Measurements from ENCODE around the gene ALDH4A1.

Gene ALDH4A1

DNA sequence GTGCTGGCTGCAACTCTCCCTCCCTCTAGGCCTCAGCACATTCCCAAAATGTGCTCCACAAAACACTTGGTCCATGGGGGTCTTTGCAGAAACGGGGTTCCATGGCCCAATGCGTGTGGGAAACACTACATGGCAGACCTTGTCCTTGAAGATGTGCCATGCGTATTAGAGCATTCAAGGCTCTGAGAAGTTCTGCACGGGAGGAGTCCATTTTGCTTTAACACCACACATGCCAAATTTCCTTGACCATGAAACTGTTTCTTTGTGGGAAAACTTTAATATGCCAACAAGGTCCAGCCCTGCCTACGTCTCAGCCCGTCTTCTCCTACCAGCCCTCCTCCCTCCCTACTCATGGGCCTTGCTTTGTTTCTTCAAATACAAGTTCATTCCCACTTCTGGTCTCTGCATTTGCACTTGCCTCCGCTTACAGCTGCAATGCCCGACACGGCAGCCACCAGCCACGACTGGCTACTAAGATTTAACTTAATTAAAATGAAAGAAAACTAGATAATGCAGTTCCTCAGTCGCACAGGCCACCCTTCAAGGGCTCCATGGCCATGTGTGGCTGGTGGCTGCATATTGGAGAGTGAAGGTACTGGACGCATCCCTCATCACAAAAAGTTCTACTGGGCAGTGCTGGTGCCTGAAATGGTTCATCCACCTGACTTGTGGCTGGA lies 23.7 kb downstream of the ALDH4A1 start:
- peaks cover 0 to 35% (median 4%) of the 10 kb centered on the region in 11 experiments; a peak in 7 of 22 replicates for H4K20me1 ChIP-seq
- no peaks in the 10 kb centered on the region for H3K4me1 ChIP-seq
- no peak overlapping the region for H3K9ac ChIP-seq
- H3K36me3 ChIP-seq: peaks cover 13 to 61% (median 31%) of the 10 kb centered on the region in 11 experiments; a peak in 21 of 22 replicates
- no peak for TF ChIP-seq Cebpa-rat (IDR thresholded peaks at IDR 0.05)
- no peak overlapping the region for H3K4me2 ChIP-seq
- no peaks in the 10 kb centered on the region for H3K9me3 ChIP-seq (replicated peaks in 1 of 11)
- no peaks in the 10 kb centered on the region for H3K27me3 ChIP-seq
- H3K4me3 ChIP-seq: no peak overlapping the region
- H3K27ac ChIP-seq: no peak overlapping the region

DNA sequence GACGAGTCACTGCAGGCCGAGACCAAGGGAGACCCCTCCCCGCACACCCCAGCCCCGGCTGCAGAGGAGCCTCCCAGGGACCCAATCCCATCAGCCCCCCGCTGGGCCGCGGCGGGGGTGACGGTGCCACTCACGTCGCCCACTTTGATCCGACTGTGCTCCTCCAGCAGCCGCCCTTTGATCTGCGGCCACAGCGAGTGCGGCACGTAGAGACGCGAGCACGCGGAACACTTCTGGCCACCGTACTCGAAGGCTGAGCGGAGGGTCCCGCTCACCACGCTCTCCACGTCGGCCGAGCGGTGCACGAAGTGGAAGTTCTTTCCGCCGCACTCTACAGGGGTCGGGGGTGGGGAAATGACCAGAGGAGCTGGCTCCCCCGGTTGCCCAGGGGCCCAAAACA lies 25.1 kb downstream of the ALDH4A1 start:
- Histone ChIP-seq H3K27ac (no peak overlapping the region), H3K4me3 (no peak overlapping the region), H3K9ac (no peak overlapping the region), H3K4me2 (no peak overlapping the region), H3K36me3 (peaks cover 0 to 61% (median 24%) of the 10 kb centered on the region in 11 experiments; a peak in 16 of 22 replicates), H3K27me3 (no peaks in the 10 kb centered on the region), H3K9me3 (replicated peaks in 1 of 11) (no peaks in the 10 kb centered on the region), H3K4me1 (no peaks in the 10 kb centered on the region; a peak in 1 of 20 replicates), H4K20me1 (peaks cover 0 to 26% (median 0%) of the 10 kb centered on the region in 11 experiments; a peak in 6 of 22 replicates)
- TF ChIP-seq Cebpa-rat (IDR thresholded peaks at IDR 0.05): no peak

DNA sequence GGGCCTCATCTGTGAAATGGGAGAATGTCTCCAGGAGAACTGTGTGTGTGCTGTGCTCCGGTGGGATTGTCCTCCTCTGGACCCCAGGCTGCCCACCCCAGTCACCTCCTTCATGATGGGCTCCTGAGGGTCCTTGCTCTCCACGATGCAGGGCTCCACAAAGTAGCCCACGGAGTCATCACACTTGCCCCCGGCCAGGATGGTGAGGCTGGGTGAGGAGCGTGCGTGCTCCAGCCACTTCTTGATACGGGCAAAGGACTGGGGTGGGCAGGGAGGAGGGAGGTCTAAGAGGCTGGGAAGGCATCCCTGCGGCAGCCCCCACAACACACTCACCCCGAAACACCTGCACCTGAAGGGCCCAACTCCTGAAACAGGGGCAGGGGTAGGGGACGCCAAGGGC lies 26.1 kb downstream of the ALDH4A1 start:
- Histone ChIP-seq H3K36me3 (peaks cover 0 to 60% (median 24%) of the 10 kb centered on the region in 11 experiments; a peak in 12 of 22 replicates), H3K4me1 (peaks cover 7 to 10% (median 9%) of the 10 kb centered on the region in 10 experiments), H3K9me3 (replicated peaks in 1 of 11) (no peaks in the 10 kb centered on the region), H3K4me3 (no peak overlapping the region), H3K9ac (no peak overlapping the region), H3K4me2 (no peak overlapping the region), H3K27me3 (no peaks in the 10 kb centered on the region), H4K20me1 (peaks cover 0 to 26% (median 0%) of the 10 kb centered on the region in 11 experiments; a peak in 6 of 22 replicates), H3K27ac (no peak overlapping the region)
- no peak for TF ChIP-seq Cebpa-rat (IDR thresholded peaks at IDR 0.05)

DNA sequence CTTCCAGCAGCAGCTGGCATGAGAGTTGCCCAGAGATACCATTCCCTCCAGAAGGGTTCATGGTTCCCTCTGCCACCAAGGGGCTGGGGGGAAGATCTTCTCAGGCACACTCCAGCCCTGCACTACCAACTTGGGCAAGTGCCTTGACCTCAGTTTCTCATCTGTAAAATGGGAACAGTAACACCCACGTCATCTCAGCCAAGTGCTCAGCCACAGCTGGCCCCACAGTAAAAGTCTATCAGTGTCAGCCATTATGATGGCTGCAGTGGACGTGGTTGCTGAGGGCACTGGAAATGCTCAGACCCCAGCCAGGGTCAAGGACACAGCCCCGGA lies 26.6 kb downstream of the ALDH4A1 start:
- Histone ChIP-seq H3K4me3 (no peak overlapping the region), H3K9me3 (replicated peaks in 1 of 11) (no peaks in the 10 kb centered on the region), H3K27ac (no peak overlapping the region), H3K4me2 (no peak overlapping the region), H3K27me3 (no peaks in the 10 kb centered on the region), H3K36me3 (peaks cover 0 to 56% (median 24%) of the 10 kb centered on the region in 11 experiments; a peak in 11 of 22 replicates), H3K9ac (no peak overlapping the region), H3K4me1 (peaks cover 11 to 15% (median 14%) of the 10 kb centered on the region in 10 experiments), H4K20me1 (peaks cover 0 to 26% (median 0%) of the 10 kb centered on the region in 11 experiments; a peak in 6 of 22 replicates)
- no peak for TF ChIP-seq Cebpa-rat (IDR thresholded peaks at IDR 0.05)

DNA sequence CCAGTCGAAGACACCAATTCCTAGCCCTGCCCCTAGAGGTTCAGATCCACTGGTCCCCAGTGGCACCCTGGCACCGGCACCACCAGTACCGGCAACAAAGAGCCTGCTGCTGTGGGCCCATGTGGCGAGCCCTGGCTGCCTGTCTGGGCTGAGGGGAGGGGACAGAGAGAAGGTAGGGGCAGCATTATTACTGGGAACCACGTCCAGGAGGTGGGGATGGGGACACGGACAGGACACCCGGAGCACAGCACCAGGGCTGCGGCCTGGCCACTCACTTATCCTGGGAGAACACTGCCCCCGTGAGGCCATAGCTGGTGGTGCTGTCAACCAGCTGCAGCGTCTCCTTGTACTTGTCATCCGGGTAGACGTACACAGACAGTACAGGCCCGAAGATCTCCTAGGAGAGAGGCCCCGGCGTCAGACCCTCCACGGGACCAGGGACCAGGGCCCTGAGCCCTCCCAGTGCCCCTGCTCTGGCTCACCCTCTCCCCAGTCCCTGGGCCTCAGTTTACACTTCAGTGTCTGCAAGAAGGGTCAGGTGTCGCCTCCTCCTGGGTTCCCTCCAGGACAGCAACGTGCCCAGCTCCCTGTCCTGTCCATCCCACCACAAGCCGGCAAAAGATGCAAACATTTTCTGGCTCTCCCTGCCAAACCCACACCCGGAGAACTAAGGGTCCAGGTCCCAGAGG lies 27.1 kb downstream of the ALDH4A1 start:
- no peak overlapping the region for H3K27ac ChIP-seq
- no peaks in the 10 kb centered on the region for H3K27me3 ChIP-seq
- peaks cover 11 to 18% (median 15%) of the 10 kb centered on the region in 10 experiments for H3K4me1 ChIP-seq
- no peak overlapping the region for H3K4me2 ChIP-seq
- peaks cover 0 to 26% (median 0%) of the 10 kb centered on the region in 11 experiments; a peak in 6 of 22 replicates for H4K20me1 ChIP-seq
- TF ChIP-seq Cebpa-rat (IDR thresholded peaks at IDR 0.05): no peak
- peaks cover 0 to 54% (median 24%) of the 10 kb centered on the region in 11 experiments; a peak in 10 of 22 replicates for H3K36me3 ChIP-seq
- no peak overlapping the region for H3K4me3 ChIP-seq
- H3K9ac ChIP-seq: no peak overlapping the region
- H3K9me3 ChIP-seq (replicated peaks in 1 of 11): no peaks in the 10 kb centered on the region

DNA sequence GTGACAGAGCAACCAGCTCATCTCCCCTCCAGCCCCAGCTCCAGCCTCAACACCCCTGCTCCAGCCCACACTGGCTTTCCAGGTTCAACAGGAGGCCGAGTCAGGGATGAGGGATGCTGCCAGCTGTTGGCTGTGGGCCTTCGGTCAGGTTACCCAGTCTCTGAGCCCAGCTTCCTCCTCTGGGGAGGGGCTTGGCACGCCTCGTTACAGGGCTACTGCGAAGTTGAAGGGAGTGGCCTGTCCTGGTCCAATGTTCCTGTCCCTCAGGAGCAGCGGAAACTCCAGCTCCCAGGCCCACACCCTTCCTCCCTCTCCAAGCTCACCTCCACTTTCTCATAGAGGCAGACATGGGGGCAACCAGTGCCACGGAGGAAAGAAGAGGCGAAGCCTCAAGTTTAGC lies 27.8 kb downstream of the ALDH4A1 start:
- peaks cover 0 to 54% (median 24%) of the 10 kb centered on the region in 11 experiments; a peak in 10 of 22 replicates for H3K36me3 ChIP-seq
- peaks cover 11 to 24% (median 18%) of the 10 kb centered on the region in 10 experiments for H3K4me1 ChIP-seq
- H3K27ac ChIP-seq: no peak overlapping the region
- no peaks in the 10 kb centered on the region for H3K9me3 ChIP-seq (replicated peaks in 1 of 11)
- no peak overlapping the region for H3K9ac ChIP-seq
- H3K27me3 ChIP-seq: no peaks in the 10 kb centered on the region
- no peak overlapping the region for H3K4me3 ChIP-seq
- no peak for TF ChIP-seq Cebpa-rat (IDR thresholded peaks at IDR 0.05)
- no peak overlapping the region for H3K4me2 ChIP-seq
- peaks cover 0 to 26% (median 0%) of the 10 kb centered on the region in 11 experiments; a peak in 6 of 22 replicates for H4K20me1 ChIP-seq

DNA sequence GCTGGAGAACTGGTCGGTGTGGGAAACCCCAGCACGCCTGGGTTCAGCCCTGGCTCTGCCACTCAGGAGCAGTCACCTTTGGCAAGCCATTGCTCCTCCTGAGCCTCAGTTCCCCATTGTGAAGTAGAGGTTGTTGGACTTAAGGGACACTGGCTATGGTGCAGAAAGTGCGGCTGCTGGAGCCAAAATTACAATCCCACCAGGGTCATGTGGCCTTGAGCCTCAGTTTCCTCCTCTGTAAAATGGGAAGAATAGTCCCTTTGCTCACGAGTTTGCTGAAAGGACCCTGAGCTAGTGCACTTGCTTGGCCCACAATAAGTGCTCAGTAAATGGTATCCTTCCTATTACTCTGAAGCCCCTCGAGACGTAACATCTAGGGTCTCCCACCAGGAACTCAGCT lies 28.3 kb downstream of the ALDH4A1 start:
- Histone ChIP-seq H3K27ac (no peak overlapping the region), H3K4me1 (peaks cover 11 to 30% (median 24%) of the 10 kb centered on the region in 10 experiments), H3K9me3 (replicated peaks in 1 of 11) (no peaks in the 10 kb centered on the region), H3K4me2 (no peak overlapping the region), H3K27me3 (no peaks in the 10 kb centered on the region), H4K20me1 (peaks cover 0 to 26% (median 0%) of the 10 kb centered on the region in 11 experiments; a peak in 6 of 22 replicates), H3K9ac (no peak overlapping the region), H3K36me3 (peaks cover 0 to 52% (median 24%) of the 10 kb centered on the region in 11 experiments; a peak in 10 of 22 replicates), H3K4me3 (no peak overlapping the region)
- TF ChIP-seq Cebpa-rat (IDR thresholded peaks at IDR 0.05): no peak

DNA sequence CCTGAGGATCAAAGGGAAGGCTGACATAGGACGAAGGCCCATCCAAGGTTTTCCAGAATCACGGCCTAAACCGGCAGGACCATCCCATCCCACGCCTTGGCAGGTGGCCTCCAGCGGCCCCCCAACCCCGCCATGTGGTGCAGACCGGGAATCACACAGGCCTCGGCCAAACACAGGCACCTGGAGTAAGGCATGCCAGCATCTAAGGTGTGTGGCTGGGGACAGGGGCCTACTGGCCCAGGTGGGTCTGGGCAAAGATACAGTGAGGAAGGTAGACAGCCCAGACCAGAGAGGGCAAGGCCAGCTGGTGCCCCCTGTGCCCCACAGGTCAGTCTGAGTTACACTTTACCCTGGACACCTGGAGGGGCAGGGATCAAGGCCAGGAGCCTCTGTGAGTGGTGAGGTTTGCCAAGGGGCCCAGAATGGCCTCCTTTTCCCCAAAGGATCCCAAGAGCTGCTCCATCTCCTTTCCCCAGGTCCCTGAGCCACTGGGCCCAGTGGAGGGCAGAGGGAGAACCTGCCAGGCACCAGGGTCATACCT lies 30.2 kb downstream of the ALDH4A1 start:
- Histone ChIP-seq H3K9me3 (replicated peaks in 1 of 11) (no peaks in the 10 kb centered on the region), H3K36me3 (peaks cover 0 to 51% (median 24%) of the 10 kb centered on the region in 11 experiments; a peak in 10 of 22 replicates), H3K4me3 (no peak overlapping the region), H4K20me1 (peaks cover 0 to 11% (median 0%) of the 10 kb centered on the region in 11 experiments; a peak in 5 of 22 replicates), H3K9ac (no peak overlapping the region), H3K27ac (0 out of 22 replicates have a peak overlapping the region, but pooled peaks of 1 of the 11 experiments have one; percentile 8), H3K27me3 (no peaks in the 10 kb centered on the region), H3K4me2 (peak overlapping the region in 8 of 11 experiments; percentile 11 to 54 (median 45); a peak in 10 of 22 replicates), H3K4me1 (peaks cover 11 to 36% (median 30%) of the 10 kb centered on the region in 10 experiments)
- TF ChIP-seq Cebpa-rat (IDR thresholded peaks at IDR 0.05): no peak

All from BLaER1 treated with 17β-estradiol and CSF1 and Interleukin-3, amounts not matched to agents 10 nM and 100 nM (cell line).